NCI-H1436 treated with DMSO at 0.1 percent for 48 hours (cell line): Measurements from ENCODE around the gene PCDH9.

Experiments used
- DNase-seq: peaks from one replicate; lab custom pipeline; 2025; lab: John Stamatoyannopoulos, UW

The PCDH9 gene

GRCh38 chr13:67080351-67080750, 149.8 kb downstream of the PCDH9 start:
- no peak for DNase-seq

GRCh38 chr13:67078062-67078461, 152.1 kb downstream of the PCDH9 start:
- no peak for DNase-seq

GRCh38 chr13:67077132-67077531, 153.0 kb downstream of the PCDH9 start:
- no peak for DNase-seq

GRCh38 chr13:67076378-67076777, 153.8 kb downstream of the PCDH9 start:
- DNase-seq = no peak

- no peak for DNase-seq
Observed at GRCh38 chr13:67075239-67075638, 154.9 kb downstream of the PCDH9 start.

GRCh38 chr13:67071918-67072598, 158.1 kb downstream of the PCDH9 start:
- DNase-seq = no peak

GRCh38 chr13:67070306-67070705, 159.8 kb downstream of the PCDH9 start:
- DNase-seq = no peak

- no peak for DNase-seq
Observed at GRCh38 chr13:67069117-67069767, 160.9 kb downstream of the PCDH9 start.

GRCh38 chr13:67064920-67065319, 165.2 kb downstream of the PCDH9 start:
- no peak for DNase-seq

GRCh38 chr13:67063036-67063435, 167.1 kb downstream of the PCDH9 start:
- DNase-seq = no peak

GRCh38 chr13:67062160-67062559, 168.0 kb downstream of the PCDH9 start:
- DNase-seq = no peak

- DNase-seq = no peak
Observed at GRCh38 chr13:67061750-67062149, 168.4 kb downstream of the PCDH9 start.

- DNase-seq = no peak
Observed at GRCh38 chr13:67052550-67053490, 177.3 kb downstream of the PCDH9 start.

- no peak for DNase-seq
Observed at GRCh38 chr13:67049744-67050143, 180.4 kb downstream of the PCDH9 start.

- no peak for DNase-seq
Observed at GRCh38 chr13:67048821-67049150, 181.3 kb downstream of the PCDH9 start.

- DNase-seq = no peak
Observed at GRCh38 chr13:67048084-67048820, 181.9 kb downstream of the PCDH9 start.

GRCh38 chr13:67045357-67045756, 184.8 kb downstream of the PCDH9 start:
- no peak for DNase-seq

- no peak for DNase-seq
Observed at GRCh38 chr13:67043901-67044300, 186.2 kb downstream of the PCDH9 start.

GRCh38 chr13:67042556-67042955, 187.6 kb downstream of the PCDH9 start:
- DNase-seq = no peak

- no peak for DNase-seq
Observed at GRCh38 chr13:67036699-67037457, 193.3 kb downstream of the PCDH9 start.

- DNase-seq = no peak
Observed at GRCh38 chr13:67033170-67033569, 197.0 kb downstream of the PCDH9 start.
